Heart right ventricle (tissue), 16 donors: ENCODE results near the gene GRAMD2A. TPM values are rescaled to one million over a fixed set of nuclear protein-coding genes. Genes with fewer than 3 reads are reported as not detected.

Experiments used
- ATAC-seq, 8 donors: fragments of 200-7000 bp; cut with Tn5 transposase; one replicate each; pipeline ENCODE4 v1.9.1; 2020; ENCODE audit warnings: mild to moderate bottlenecking in 8 of 8, moderate library complexity in 8 of 8, moderate number of reproducible peaks in 1 of 8
- DNase-seq, 2 donors: peaks; one replicate each; pipeline ENCODE4 v3.0.0-alpha.2; 2020
- H3K27ac ChIP-seq, 10 donors: fragments of 200-600 bp; sonication (generic) in 2 of 10; one replicate each; pipeline versions ENCODE4 v1.5.0 to v1.8.0; 2020 to 2022; ENCODE audit warnings: mild to moderate bottlenecking in 3 of 10
- H3K27me3 ChIP-seq, 7 donors: fragments of 200-600 bp; one replicate each; pipeline ENCODE4 v1.8.0; 2021 to 2022; ENCODE audit warnings: mild to moderate bottlenecking in 2 of 7
- H3K36me3 ChIP-seq, 9 donors: fragments of 200-600 bp; sonication (generic) in 1 of 9; one replicate each; pipeline versions ENCODE4 v1.5.0 to v1.8.0; 2020 to 2022; ENCODE audit warnings: mild to moderate bottlenecking in 2 of 9
- H3K4me1 ChIP-seq, 9 donors: fragments of 200-600 bp; sonication (generic) in 1 of 9; one replicate each; pipeline versions ENCODE4 v1.5.0 to v1.8.0; 2020 to 2022; ENCODE audit warnings: mild to moderate bottlenecking in 4 of 9
- H3K4me3 ChIP-seq, 10 donors: fragments of 200-600 bp; sonication (generic) in 2 of 10; one replicate each; pipeline versions ENCODE4 v1.5.0 to v1.8.0; 2020 to 2022; ENCODE audit warnings: mild to moderate bottlenecking in 7 of 10, moderate library complexity in 2 of 10
- H3K9me3 ChIP-seq, 11 donors: fragments of 200-600 bp in 10 of 11; sonication (generic) in 2 of 11; one replicate each; pipeline versions ENCODE4 v1.5.0 to v1.8.0; 2013 to 2022; ENCODE audit warnings: mild to moderate bottlenecking in 2 of 11, control low read depth in 1 of 11, moderate library complexity in 1 of 11
- CTCF ChIP-seq, 9 donors: fragments of 200-600 bp; sonication (generic) in 2 of 9; IDR thresholded peaks; one replicate each; pipeline versions ENCODE4 v1.5.0 to v1.8.0; 2021 to 2022; ENCODE audit warnings: antibody characterized with exemption in 9 of 9, mild to moderate bottlenecking in 5 of 9, moderate library complexity in 1 of 9
- WGBS, 2 donors: extraction: QIAGEN DNeasy Blood & Tissue Kit; methylation state at CpG; one replicate each; pipeline ENCODE4 v1.1.7; 2013; ENCODE audit warnings: inconsistent platforms in 1 of 2; 5-methylcytosine and 5-hydroxymethylcytosine counted together
- intact Hi-C, 10 donors: fragments of 100-400 bp; cut with DNase I; formaldehyde crosslinking; loops; one replicate each; pipeline versions ENCODE4 v1.11.1 to v1.14.2; 2022
- polyA plus RNA-seq, 2 donors: library from polyadenylated mRNA; stranded (reverse); fragments of 200-250 nt; gene quantifications; one replicate each; pipeline ENCODE4 v1.2.3, GENCODE V29; 2013
- total RNA-seq, 10 donors: library from RNA; stranded (reverse); fragmentation: NEBNext Ultra II Directional in 3 of 10; extraction: Animal tissue kit (Norgen Biotek cat#: 25700) in 3 of 10; gene quantifications; one replicate each; pipeline versions ENCODE4 v1.2.1 to v1.2.4, GENCODE V29; 2021 to 2023
- donor health status: Arrhythmogenic right ventricular cardiomyopathy.
- donor health status: ischemic (EF 13 %, LVEDD 7.1; RV severe dilation, severe dysfunction).
- donor health status: healthy with polysubstance abuse.
- donor health status: DM: no; HTN: yes; CAD: no.
- donor health status: DM: no; HTN: no; CAD: no.
- donor health status: ischemic (EF 25% LVEDD 6.9; RV normal size, moderate dysfunction).
- donor health status: ischemic (EF 25% LVEDD 5.7; RV mildly dilated, moderate dysfunction).
- donor health status: healthy.
- donor health status: DM: yes; HTN: yes; CAD: no.
- donor health status: Ischemic cardiomyopathy.
- donor health status: ischemic (EF 35%, LVEDD 5.7; RV mildly dilated, moderate dysfunction).
- donor health status: nonischemic (EF 11% LVEDD 7.7; RV severe dilation, severe dysfunction).
- donor health status: DM: yes; HTN: yes; CAD: no.
- donor health status: PGD.
- donor health status: ischemic (EF 29% LVEDD 5.4; RV normal size, mild dysfunction).
- donor health status: nonischemic (EF 23%, LVEDD 6.1; RV moderate dilation, normal function).

GRAMD2A gene
- total and polyA plus RNA-seq, 12 donors, result 0.06 to 0.20 TPM; not detected in 10

GRCh38 chr15:72199205-72199515, 1.6 kb upstream of the GRAMD2A start:
- peaks cover 0 to 20% (median 9%) of the 10 kb centered on the region in 7 donors for H3K27me3 ChIP-seq
- TF ChIP-seq CTCF (IDR thresholded peaks at IDR 0.05), result no peak
- no peaks in the 10 kb centered on the region for H3K9me3 ChIP-seq
- no peak for DNase-seq
- intact Hi-C loops, result loop anchor here in 6 of 10 donors (1.0 to 10.0 kb wide), 4 partner anchors 32 to 88 kb away; partner anchors contain the start of gene PKM (in 3 of the 6)
- ATAC-seq, result no peak
- WGBS, 2 donors, result 95 to 100% methylated on average over 2 of the region's 2 CpGs
- no peak overlapping the region for H3K4me3 ChIP-seq
- H3K4me1 ChIP-seq, result peaks cover 27 to 57% (median 49%) of the 10 kb centered on the region in 9 donors
- peaks cover 0 to 62% (median 39%) of the 10 kb centered on the region in 9 donors for H3K36me3 ChIP-seq
- H3K27ac ChIP-seq, result no peak overlapping the region

- Histone ChIP-seq H3K4me3 (no peak overlapping the region), H3K27ac (no peak overlapping the region), H3K36me3 (peaks cover 0 to 56% (median 34%) of the 10 kb centered on the region in 9 donors), H3K9me3 (no peaks in the 10 kb centered on the region), H3K4me1 (peaks cover 24 to 52% (median 43%) of the 10 kb centered on the region in 9 donors), H3K27me3 (peaks cover 0 to 20% (median 9%) of the 10 kb centered on the region in 7 donors)
- 72 to 75% methylated on average over 11 of the region's 11 CpGs for WGBS, 2 donors
- ATAC-seq (no peak), DNase-seq (no peak)
- intact Hi-C loops, result loop anchor here in 6 of 10 donors (1.0 to 10.0 kb wide), 4 partner anchors 33 to 88 kb away; partner anchors contain the start of gene PKM (in 3 of the 6)
- no peak for TF ChIP-seq CTCF (IDR thresholded peaks at IDR 0.05)
Observed at GRCh38 chr15:72198356-72199204, 993 bp upstream of the GRAMD2A start.

- H3K36me3 ChIP-seq, result peaks cover 0 to 41% (median 24%) of the 10 kb centered on the region in 9 donors
- H3K4me1 ChIP-seq, result peaks cover 17 to 41% (median 30%) of the 10 kb centered on the region in 9 donors
- intact Hi-C loops, result loop anchor here in 3 of 10 donors (5.0 to 10.0 kb wide), 2 partner anchors 35 to 88 kb away; partner anchors contain the start of gene PKM (in 2 of the 3)
- H3K27ac ChIP-seq, result no peak overlapping the region
- H3K27me3 ChIP-seq, result peaks cover 0 to 20% (median 9%) of the 10 kb centered on the region in 7 donors
- ATAC-seq (no peak), DNase-seq (no peak)
- 7 to 10% methylated on average over 35 of the region's 35 CpGs for WGBS, 2 donors
- TF ChIP-seq CTCF (IDR thresholded peaks at IDR 0.05), result no peak
- no peaks in the 10 kb centered on the region for H3K9me3 ChIP-seq
- H3K4me3 ChIP-seq, result peak overlapping the region in 9 of 10 donors; percentile 36 to 54 (median 47)
Observed at GRCh38 chr15:72197041-72197459, 537 bp downstream of the GRAMD2A start.

GRCh38 chr15:72196409-72197040, 1.1 kb downstream of the GRAMD2A start:
- no peak for TF ChIP-seq CTCF (IDR thresholded peaks at IDR 0.05)
- H3K9me3 ChIP-seq, result no peaks in the 10 kb centered on the region
- H3K27ac ChIP-seq, result no peak overlapping the region
- DNase-seq (no peak), ATAC-seq (no peak)
- H3K36me3 ChIP-seq, result peaks cover 0 to 35% (median 19%) of the 10 kb centered on the region in 9 donors
- peaks cover 0 to 20% (median 9%) of the 10 kb centered on the region in 7 donors for H3K27me3 ChIP-seq
- WGBS, 2 donors, result 68 to 70% methylated on average over 13 of the region's 13 CpGs
- H3K4me1 ChIP-seq, result peaks cover 17 to 36% (median 24%) of the 10 kb centered on the region in 9 donors
- peak overlapping the region in 5 of 10 donors; percentile 45 to 54 (median 52) for H3K4me3 ChIP-seq
- intact Hi-C loops, result loop anchor here in 3 of 10 donors (5.0 to 10.0 kb wide), 2 partner anchors 36 to 88 kb away; partner anchors contain the start of gene PKM (in 2 of the 3)
